ENCODE results near the gene MINDY4.

MINDY4 gene

DNA sequence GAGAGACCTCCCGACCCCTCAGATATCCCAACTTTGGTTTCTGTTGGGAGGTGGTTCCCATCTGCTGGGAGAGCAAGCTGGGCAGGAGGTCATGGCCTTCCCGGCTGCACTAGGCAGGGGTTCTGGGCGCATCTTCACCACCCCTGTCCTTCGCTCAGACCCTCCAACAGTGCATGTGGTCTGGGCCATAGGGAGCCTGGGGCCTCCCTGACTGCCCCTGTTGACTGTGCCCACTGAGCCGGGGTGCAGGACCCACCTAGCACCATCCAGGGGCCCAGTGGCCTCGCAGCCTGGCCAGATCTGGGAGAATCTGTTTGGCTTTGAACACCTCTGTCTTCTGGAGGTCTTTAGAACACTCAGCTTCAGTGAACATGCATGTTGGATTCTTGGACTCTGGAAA lies 38.0 kb upstream of the MINDY4 start:
- DNase-seq (ENCODE audit: low read depth in 1 of 2, low spot score in 1 of 2): no peak
- no peak for TF ChIP-seq JUND (IDR thresholded peaks at IDR 0.05; ENCODE audit: low read depth)
- in situ Hi-C loops (cut with HindIII; ENCODE audit: low pct_unique_long_range_greater_than_20kb, low sequenced_read_pairs): no loop called here

GRCh38 chr7:30733691-30734090 lies 37.5 kb upstream of the MINDY4 start:
- no peak for DNase-seq (ENCODE audit: low read depth in 1 of 2, low spot score in 1 of 2)
- in situ Hi-C loops (cut with HindIII; ENCODE audit: low pct_unique_long_range_greater_than_20kb, low sequenced_read_pairs): no loop called here
- TF ChIP-seq JUND (IDR thresholded peaks at IDR 0.05; ENCODE audit: low read depth): no peak

DNA sequence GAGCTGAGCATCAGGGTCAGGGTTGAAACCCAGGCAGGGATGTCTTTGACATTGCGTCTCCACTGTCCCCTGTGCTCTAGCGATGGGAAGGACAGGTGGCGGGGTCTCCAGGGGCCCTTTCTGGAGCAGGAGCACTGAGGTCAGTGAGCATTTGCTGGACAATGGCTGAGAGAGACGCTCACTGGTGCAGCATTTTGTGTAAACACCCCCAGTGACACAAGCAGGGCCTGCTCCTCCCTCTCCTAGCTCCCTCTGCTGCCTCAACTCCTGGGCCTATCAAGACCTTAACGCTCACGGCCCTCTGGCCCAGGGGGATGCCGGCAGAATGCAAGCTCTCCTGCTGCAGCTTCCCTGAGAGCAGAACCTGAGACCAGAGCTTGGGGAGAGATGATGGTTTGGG lies 36.7 kb upstream of the MINDY4 start:
- TF ChIP-seq JUND (IDR thresholded peaks at IDR 0.05; ENCODE audit: low read depth): no peak
- in situ Hi-C loops (cut with HindIII; ENCODE audit: low pct_unique_long_range_greater_than_20kb, low sequenced_read_pairs): no loop called here

GRCh38 chr7:30735631-30736030 lies 35.6 kb upstream of the MINDY4 start:
- DNase-seq (ENCODE audit: low read depth in 1 of 2, low spot score in 1 of 2): no peak
- in situ Hi-C loops (cut with HindIII; ENCODE audit: low pct_unique_long_range_greater_than_20kb, low sequenced_read_pairs): no loop called here
- no peak for TF ChIP-seq JUND (IDR thresholded peaks at IDR 0.05; ENCODE audit: low read depth)

More for the DNA sequence above, 36.7 kb upstream of the MINDY4 start:
- no peak for DNase-seq (ENCODE audit: low read depth in 1 of 2, low spot score in 1 of 2)

- in situ Hi-C loops (cut with HindIII; ENCODE audit: low pct_unique_long_range_greater_than_20kb, low sequenced_read_pairs): no loop called here
- DNase-seq (ENCODE audit: low read depth in 1 of 2, low spot score in 1 of 2): no peak
- no peak for TF ChIP-seq JUND (IDR thresholded peaks at IDR 0.05; ENCODE audit: low read depth)
Observed at GRCh38 chr7:30736291-30736690, 34.9 kb upstream of the MINDY4 start.

GRCh38 chr7:30738026-30738915 lies 32.9 kb upstream of the MINDY4 start:
- no peak for DNase-seq (ENCODE audit: low read depth in 1 of 2, low spot score in 1 of 2)
- in situ Hi-C loops (cut with HindIII; ENCODE audit: low pct_unique_long_range_greater_than_20kb, low sequenced_read_pairs): no loop called here
- TF ChIP-seq JUND (IDR thresholded peaks at IDR 0.05; ENCODE audit: low read depth): no peak

GRCh38 chr7:30739691-30740090 lies 31.5 kb upstream of the MINDY4 start:
- in situ Hi-C loops (cut with HindIII; ENCODE audit: low pct_unique_long_range_greater_than_20kb, low sequenced_read_pairs): no loop called here
- DNase-seq (ENCODE audit: low read depth in 1 of 2, low spot score in 1 of 2): no peak
- TF ChIP-seq JUND (IDR thresholded peaks at IDR 0.05; ENCODE audit: low read depth): no peak

DNA sequence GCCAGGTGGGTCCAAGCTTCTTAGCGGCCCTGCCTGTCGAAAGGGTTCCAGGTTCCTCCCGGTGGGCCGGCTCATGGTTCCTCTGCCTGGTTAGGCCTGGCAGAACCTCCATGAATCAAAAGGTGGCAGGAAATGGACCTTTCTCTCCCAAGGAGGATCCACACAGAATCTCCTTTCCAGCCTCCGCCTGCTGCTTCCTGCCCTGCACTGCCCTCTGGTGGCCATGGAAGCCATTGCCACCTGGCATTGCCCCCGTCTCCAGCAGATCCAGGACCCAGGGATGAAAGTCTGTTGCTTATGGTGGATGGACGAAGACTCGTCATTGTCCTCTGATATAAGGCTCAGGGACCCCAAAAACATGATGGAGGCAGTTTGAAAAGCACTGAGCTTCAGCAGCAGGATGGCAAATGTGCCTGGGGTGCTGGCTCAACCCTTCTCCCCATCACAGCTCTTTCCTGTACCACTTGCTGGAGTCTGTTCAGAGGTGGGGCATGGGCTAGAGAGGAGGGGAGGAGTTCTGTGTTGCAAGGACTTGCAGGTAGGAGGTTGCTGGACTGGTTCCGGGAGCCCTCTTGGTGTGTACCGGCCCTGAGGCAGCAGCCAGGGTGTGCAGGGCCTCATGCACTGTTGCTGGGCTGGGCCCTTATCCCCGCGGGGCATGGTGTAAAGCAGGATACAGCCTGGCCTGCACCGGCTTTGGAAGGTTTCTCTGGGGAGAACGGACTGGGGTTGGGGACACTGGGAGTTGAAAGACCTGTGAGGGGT lies 30.6 kb upstream of the MINDY4 start:
- in situ Hi-C loops (cut with HindIII; ENCODE audit: low pct_unique_long_range_greater_than_20kb, low sequenced_read_pairs): no loop called here

GRCh38 chr7:30741289-30741688 lies 29.9 kb upstream of the MINDY4 start:
- no peak for DNase-seq (ENCODE audit: low read depth in 1 of 2, low spot score in 1 of 2)
- no peak for TF ChIP-seq JUND (IDR thresholded peaks at IDR 0.05; ENCODE audit: low read depth)
- in situ Hi-C loops (cut with HindIII; ENCODE audit: low pct_unique_long_range_greater_than_20kb, low sequenced_read_pairs): no loop called here

More for the DNA sequence above, 30.6 kb upstream of the MINDY4 start:
- DNase-seq (ENCODE audit: low read depth in 1 of 2, low spot score in 1 of 2): peak; percentile 84 to 95
- no peak for TF ChIP-seq JUND (IDR thresholded peaks at IDR 0.05; ENCODE audit: low read depth)

- in situ Hi-C loops (cut with HindIII; ENCODE audit: low pct_unique_long_range_greater_than_20kb, low sequenced_read_pairs): no loop called here
- no peak for TF ChIP-seq JUND (IDR thresholded peaks at IDR 0.05; ENCODE audit: low read depth)
- peak; percentile 46 to 64 for DNase-seq (ENCODE audit: low read depth in 1 of 2, low spot score in 1 of 2)
Observed at GRCh38 chr7:30743371-30744074, 27.7 kb upstream of the MINDY4 start.

GRCh38 chr7:30744075-30744417 lies 27.2 kb upstream of the MINDY4 start:
- no peak for TF ChIP-seq JUND (IDR thresholded peaks at IDR 0.05; ENCODE audit: low read depth)
- DNase-seq (ENCODE audit: low read depth in 1 of 2, low spot score in 1 of 2): no peak
- in situ Hi-C loops (cut with HindIII; ENCODE audit: low pct_unique_long_range_greater_than_20kb, low sequenced_read_pairs): no loop called here

- no peak for TF ChIP-seq JUND (IDR thresholded peaks at IDR 0.05; ENCODE audit: low read depth)
- no peak for DNase-seq (ENCODE audit: low read depth in 1 of 2, low spot score in 1 of 2)
- in situ Hi-C loops (cut with HindIII; ENCODE audit: low pct_unique_long_range_greater_than_20kb, low sequenced_read_pairs): no loop called here
Observed at GRCh38 chr7:30745261-30745941, 25.8 kb upstream of the MINDY4 start.

Measured in T47D (cell line).